GM12878 (cell line): ENCODE results near the gene SPRY1. TPM values are rescaled to one million over a fixed set of nuclear protein-coding genes. Genes with fewer than 3 reads are reported as not detected.
A peak's percentile ranks its signal among the peaks of the same experiment; 100 is the strongest.

Experiments
- SUZ12 ChIP-seq: fragments of 200-600 bp; sonication (generic); IDR thresholded peaks from one replicate; pipeline ENCODE4 v1.6.1; 2018; ENCODE audit warnings: antibody characterized with exemption, mild to moderate bottlenecking; ENCODE audit not compliant: unreplicated experiment
- ZNF274 ChIP-seq: IDR thresholded peaks from one replicate; pipeline ENCODE4 v1.8.0; 2011; ENCODE audit not compliant: insufficient read length, insufficient read depth
- polyA plus RNA-seq, 11 experiments: library from polyadenylated mRNA; depleted of rRNA in 4 of 11; unstranded in 6 of 11; stranded (reverse) in 5 of 11; fragments of >200 nt; fragmentation: Nextera tagmentation in 4 of 11; fragmentation: Illumina TruSeq in 1 of 11; extraction: Ambion mirVana in 4 of 11; extraction: Trizol in 1 of 11; gene quantifications; 1 replicate in 1 of 11; 2 replicates in 10 of 11; pipeline versions ENCODE4 v1.2.1 to v1.2.3, GENCODE V29; 2011 to 2016; ENCODE audit warnings: inconsistent platforms in 2 of 11, missing spikeins in 2 of 11, low read depth in 1 of 11
- total RNA-seq, 4 experiments: library from RNA; depleted of rRNA in 3 of 4; stranded (reverse); fragments of >200 nt in 3 of 4; fragmentation: Illumina TruSeq in 1 of 4; extraction: Trizol in 1 of 4; gene quantifications; 2 replicates each; pipeline versions ENCODE4 v1.2.1 to v1.2.3, GENCODE V29; 2013 to 2021
- TF ChIP-seq, protein P1 (sequence below): IDR thresholded peaks from 2 replicates; pipeline ENCODE4 v1.6.1; 2012; ENCODE audit warnings: mild to moderate bottlenecking, low read depth, low read length
- TF ChIP-seq, protein P2 (sequence below): fragments of 450-650 bp; IDR thresholded peaks from 2 replicates; pipeline ENCODE4 v1.6.1; 2016; ENCODE audit warnings: mild to moderate bottlenecking
- TF ChIP-seq, protein P3 (sequence below): IDR thresholded peaks from 2 replicates; pipeline ENCODE4 v1.6.1; 2011; ENCODE audit warnings: borderline replicate concordance, low read depth, mild to moderate bottlenecking, moderate library complexity, mixed read lengths, low read length; ENCODE audit not compliant: insufficient read depth; ENCODE audit errors: extremely low read length

SPRY1 gene
- total and polyA plus RNA-seq, 10 of the 15 experiments (the other 5 are each of a cell fraction or from before 2014, with no cell fraction given): 0.05 to 5.7 (median 0.23) TPM; not detected in 2

DNA sequence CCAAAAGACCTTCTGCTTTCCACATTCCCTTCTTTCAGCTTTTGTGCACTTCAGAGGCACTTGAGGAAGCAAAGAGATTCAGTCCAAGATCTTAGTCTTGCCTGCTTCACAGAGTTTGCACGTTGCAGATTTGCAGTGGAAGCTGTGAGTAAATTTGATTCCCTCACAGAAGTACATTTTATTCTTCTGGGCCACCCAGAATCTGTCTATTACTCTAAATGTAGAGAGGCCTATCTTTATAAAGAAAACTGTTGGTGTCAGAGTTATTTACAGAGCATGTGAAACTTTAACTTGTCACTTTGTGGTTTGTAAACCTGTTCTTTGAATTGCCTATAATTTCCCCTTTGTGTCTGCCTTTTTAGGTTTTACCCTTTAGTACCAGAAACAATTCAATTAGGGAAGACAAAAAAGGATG, 15.5 kb downstream of the SPRY1 start (continued):
- TF ChIP-seq, protein P1, sequence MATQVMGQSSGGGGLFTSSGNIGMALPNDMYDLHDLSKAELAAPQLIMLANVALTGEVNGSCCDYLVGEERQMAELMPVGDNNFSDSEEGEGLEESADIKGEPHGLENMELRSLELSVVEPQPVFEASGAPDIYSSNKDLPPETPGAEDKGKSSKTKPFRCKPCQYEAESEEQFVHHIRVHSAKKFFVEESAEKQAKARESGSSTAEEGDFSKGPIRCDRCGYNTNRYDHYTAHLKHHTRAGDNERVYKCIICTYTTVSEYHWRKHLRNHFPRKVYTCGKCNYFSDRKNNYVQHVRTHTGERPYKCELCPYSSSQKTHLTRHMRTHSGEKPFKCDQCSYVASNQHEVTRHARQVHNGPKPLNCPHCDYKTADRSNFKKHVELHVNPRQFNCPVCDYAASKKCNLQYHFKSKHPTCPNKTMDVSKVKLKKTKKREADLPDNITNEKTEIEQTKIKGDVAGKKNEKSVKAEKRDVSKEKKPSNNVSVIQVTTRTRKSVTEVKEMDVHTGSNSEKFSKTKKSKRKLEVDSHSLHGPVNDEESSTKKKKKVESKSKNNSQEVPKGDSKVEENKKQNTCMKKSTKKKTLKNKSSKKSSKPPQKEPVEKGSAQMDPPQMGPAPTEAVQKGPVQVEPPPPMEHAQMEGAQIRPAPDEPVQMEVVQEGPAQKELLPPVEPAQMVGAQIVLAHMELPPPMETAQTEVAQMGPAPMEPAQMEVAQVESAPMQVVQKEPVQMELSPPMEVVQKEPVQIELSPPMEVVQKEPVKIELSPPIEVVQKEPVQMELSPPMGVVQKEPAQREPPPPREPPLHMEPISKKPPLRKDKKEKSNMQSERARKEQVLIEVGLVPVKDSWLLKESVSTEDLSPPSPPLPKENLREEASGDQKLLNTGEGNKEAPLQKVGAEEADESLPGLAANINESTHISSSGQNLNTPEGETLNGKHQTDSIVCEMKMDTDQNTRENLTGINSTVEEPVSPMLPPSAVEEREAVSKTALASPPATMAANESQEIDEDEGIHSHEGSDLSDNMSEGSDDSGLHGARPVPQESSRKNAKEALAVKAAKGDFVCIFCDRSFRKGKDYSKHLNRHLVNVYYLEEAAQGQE: no peak
- TF ChIP-seq SUZ12 (no peak), ZNF274 (no peak)
- TF ChIP-seq, protein P2, sequence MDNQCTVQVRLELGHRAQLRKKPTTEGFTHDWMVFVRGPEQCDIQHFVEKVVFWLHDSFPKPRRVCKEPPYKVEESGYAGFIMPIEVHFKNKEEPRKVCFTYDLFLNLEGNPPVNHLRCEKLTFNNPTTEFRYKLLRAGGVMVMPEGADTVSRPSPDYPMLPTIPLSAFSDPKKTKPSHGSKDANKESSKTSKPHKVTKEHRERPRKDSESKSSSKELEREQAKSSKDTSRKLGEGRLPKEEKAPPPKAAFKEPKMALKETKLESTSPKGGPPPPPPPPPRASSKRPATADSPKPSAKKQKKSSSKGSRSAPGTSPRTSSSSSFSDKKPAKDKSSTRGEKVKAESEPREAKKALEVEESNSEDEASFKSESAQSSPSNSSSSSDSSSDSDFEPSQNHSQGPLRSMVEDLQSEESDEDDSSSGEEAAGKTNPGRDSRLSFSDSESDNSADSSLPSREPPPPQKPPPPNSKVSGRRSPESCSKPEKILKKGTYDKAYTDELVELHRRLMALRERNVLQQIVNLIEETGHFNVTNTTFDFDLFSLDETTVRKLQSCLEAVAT: 0 out of 2 replicates have a peak, but pooled peaks have one; percentile 15
- TF ChIP-seq, protein P3, sequence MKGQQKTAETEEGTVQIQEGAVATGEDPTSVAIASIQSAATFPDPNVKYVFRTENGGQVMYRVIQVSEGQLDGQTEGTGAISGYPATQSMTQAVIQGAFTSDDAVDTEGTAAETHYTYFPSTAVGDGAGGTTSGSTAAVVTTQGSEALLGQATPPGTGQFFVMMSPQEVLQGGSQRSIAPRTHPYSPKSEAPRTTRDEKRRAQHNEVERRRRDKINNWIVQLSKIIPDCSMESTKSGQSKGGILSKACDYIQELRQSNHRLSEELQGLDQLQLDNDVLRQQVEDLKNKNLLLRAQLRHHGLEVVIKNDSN: no peak
- TF ChIP-seq, all 136 proteins: peak for 15
